C4-2B (cell line): ENCODE measurements around the gene RSPO1.

ENCODE experiments used
- ZFX ChIP-seq: fragments of 450-650 bp; IDR thresholded peaks from 2 replicates; pipeline ENCODE4 v1.6.1; 2017
- TF ChIP-seq, protein P1 (sequence below): fragments of 450-650 bp; conservative IDR thresholded peaks from 2 replicates; pipeline ENCODE4 v1.5.1; 2017; ENCODE audit warnings: mild to moderate bottlenecking

DNA sequence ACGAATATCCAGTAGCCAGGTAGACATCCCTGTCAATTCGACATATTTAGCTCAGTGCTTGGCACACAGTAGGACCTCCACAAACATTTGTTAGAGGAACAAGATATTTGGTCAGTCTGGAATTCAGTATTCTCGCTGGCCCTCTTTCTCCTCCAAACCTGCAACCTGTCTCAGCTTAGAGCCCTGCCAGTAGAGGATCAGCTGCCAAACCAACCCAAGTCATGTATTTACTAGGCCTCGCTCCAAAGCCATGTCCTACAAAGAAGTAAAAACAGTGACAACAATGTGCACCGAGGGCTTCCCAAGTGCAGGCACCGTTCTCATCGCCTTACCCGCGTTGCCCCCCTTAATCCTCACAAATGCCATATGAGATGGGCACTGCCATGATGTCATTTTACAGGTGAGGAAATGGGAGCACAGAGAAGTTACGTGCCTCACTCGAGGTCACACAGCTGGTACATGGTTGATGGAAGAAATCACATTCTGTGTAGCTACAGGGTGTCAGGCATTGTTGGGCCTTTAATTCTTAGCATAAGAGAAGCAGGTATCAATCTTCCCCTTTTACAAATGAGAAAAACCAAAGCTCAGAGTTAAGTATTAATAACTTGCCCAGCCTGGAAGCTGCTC is 31.7 kb upstream of the RSPO1 start:
- TF ChIP-seq, protein P1, sequence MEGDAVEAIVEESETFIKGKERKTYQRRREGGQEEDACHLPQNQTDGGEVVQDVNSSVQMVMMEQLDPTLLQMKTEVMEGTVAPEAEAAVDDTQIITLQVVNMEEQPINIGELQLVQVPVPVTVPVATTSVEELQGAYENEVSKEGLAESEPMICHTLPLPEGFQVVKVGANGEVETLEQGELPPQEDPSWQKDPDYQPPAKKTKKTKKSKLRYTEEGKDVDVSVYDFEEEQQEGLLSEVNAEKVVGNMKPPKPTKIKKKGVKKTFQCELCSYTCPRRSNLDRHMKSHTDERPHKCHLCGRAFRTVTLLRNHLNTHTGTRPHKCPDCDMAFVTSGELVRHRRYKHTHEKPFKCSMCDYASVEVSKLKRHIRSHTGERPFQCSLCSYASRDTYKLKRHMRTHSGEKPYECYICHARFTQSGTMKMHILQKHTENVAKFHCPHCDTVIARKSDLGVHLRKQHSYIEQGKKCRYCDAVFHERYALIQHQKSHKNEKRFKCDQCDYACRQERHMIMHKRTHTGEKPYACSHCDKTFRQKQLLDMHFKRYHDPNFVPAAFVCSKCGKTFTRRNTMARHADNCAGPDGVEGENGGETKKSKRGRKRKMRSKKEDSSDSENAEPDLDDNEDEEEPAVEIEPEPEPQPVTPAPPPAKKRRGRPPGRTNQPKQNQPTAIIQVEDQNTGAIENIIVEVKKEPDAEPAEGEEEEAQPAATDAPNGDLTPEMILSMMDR = no peak
- no peak for TF ChIP-seq ZFX
